NCI-H2196 (cell line): ENCODE data around the gene SLC22A4.

Experiments used
- DNase-seq: peaks from one replicate; lab custom pipeline; 2025; ENCODE audit not compliant: unreplicated experiment; lab: John Stamatoyannopoulos, UW

The SLC22A4 gene

GRCh38 chr5:132370971-132371602 is 76.9 kb downstream of the SLC22A4 start:
- no peak for DNase-seq

GRCh38 chr5:132371603-132371994 is 77.4 kb downstream of the SLC22A4 start:
- DNase-seq = no peak

GRCh38 chr5:132372127-132372526 is 77.9 kb downstream of the SLC22A4 start:
- DNase-seq = no peak

GRCh38 chr5:132372542-132372941 is 78.3 kb downstream of the SLC22A4 start:
- no peak for DNase-seq

GRCh38 chr5:132375957-132376356 is 81.8 kb downstream of the SLC22A4 start:
- no peak for DNase-seq

GRCh38 chr5:132376694-132377641 is 82.8 kb downstream of the SLC22A4 start:
- no peak for DNase-seq

GRCh38 chr5:132377738-132378137 is 83.5 kb downstream of the SLC22A4 start:
- no peak for DNase-seq

- DNase-seq = no peak
Measured at GRCh38 chr5:132378580-132378979, 84.4 kb downstream of the SLC22A4 start.

- no peak for DNase-seq
Measured at GRCh38 chr5:132380047-132380446, 85.9 kb downstream of the SLC22A4 start.

GRCh38 chr5:132380741-132381140 is 86.5 kb downstream of the SLC22A4 start:
- DNase-seq = no peak

GRCh38 chr5:132381614-132382013 is 87.4 kb downstream of the SLC22A4 start:
- no peak for DNase-seq

- no peak for DNase-seq
Measured at GRCh38 chr5:132383261-132383660, 89.1 kb downstream of the SLC22A4 start.

GRCh38 chr5:132383984-132384383 is 89.8 kb downstream of the SLC22A4 start:
- DNase-seq = no peak

GRCh38 chr5:132384506-132385050 is 90.4 kb downstream of the SLC22A4 start:
- DNase-seq = no peak

- peak; percentile 59 for DNase-seq
Measured at GRCh38 chr5:132385326-132386105, 91.3 kb downstream of the SLC22A4 start.

- peak; percentile 45 for DNase-seq
Measured at GRCh38 chr5:132386644-132387286, 92.6 kb downstream of the SLC22A4 start.

- peak; percentile 35 for DNase-seq
Measured at GRCh38 chr5:132387640-132388117, 93.5 kb downstream of the SLC22A4 start.

- DNase-seq = no peak
Measured at GRCh38 chr5:132388244-132389050, 94.3 kb downstream of the SLC22A4 start.

- DNase-seq = no peak
Measured at GRCh38 chr5:132389051-132389331, 94.8 kb downstream of the SLC22A4 start.
